NCI-H1694 treated with DMSO at 0.1 percent for 48 hours (cell line): ENCODE data around the gene HMCN1.
A peak's percentile ranks its signal among the peaks of the same experiment; 100 is the strongest.

Source experiments
- DNase-seq: peaks from one replicate; lab custom pipeline; 2025; lab: John Stamatoyannopoulos, UW

Gene HMCN1

DNA sequence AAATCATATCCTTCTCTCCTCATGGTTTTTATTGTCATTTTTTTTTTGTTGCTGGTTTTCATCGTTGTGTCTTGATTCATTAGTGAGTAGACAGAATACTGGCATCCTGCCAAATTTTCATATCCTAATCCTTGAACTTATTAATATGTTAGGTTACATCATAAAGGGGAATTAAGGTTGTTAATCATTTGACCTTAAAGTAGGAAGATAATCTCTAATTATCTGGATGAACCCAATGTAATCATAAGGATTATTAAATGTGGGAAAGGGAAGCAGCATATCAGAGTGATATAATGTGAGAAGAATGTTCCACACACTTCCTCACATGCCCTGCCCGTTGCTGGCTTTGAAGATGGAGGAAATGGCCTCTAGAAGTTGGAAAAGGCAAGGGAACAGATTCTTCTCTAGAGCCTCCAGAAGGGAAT lies 299.7 kb downstream of the HMCN1 start:
- no peak for DNase-seq

DNA sequence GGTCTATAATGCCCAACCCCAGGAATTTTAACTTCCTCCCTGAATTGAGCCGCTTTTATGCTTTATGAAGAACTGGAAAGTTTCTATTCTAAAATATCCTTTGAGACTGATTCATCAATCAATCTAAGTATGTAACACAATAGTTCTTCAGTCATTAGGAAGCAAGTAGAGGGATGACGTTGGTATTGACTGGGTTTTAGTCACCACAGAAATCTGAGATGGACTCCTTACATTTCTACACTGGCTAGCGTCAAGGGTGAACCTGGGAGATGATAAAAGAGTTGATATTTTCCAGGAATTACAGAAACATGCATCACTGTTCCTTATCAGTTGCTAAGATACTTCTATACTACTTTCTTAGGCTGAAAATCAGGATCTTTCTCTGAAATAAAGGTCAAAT lies 308.0 kb downstream of the HMCN1 start:
- no peak for DNase-seq

DNA sequence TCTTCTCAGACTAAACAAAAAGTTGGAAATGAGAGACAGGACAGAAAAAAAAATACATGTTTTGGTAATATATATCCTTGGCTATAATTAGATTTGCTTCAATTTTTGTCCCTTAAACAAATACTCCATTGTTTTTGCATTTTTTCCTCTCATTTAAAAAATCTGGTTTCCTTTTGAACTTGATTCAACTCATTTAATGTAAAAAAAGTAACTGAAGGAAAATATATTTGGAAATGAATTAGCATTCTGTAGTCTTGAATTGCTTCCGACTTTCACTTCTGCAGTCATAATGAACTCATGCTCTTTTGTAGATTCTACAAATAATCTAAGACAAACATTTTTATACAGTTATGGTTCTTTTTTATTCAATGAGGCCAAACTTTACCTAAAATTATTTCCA lies 309.1 kb downstream of the HMCN1 start:
- DNase-seq, result no peak

DNA sequence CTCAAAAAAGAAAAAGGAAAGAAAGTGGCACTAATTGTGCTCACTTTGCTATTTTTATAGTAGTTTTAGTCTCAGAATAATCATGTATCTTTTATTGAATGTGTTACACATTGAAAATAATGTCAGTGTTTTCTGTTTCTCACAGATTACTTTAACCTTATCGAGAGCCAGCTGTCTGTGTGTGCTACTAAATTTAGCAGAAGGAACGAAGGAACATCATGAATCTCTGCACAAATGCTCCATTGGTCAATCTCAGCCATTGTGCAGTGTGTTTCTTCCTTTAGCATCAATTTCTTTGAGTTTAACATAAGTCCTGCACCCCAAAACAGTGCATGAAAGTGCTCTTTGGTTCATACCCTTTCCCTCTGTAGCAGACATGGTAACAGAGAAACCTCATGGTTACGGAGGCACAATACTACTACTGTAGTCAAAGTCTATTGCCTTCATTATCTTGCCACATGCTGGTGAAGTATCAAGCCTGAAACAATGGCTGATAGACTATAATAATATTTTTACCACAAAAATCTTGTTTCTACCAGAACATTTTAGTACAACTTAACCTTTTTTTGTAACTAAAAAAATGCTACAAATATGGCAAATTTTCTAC lies 310.0 kb downstream of the HMCN1 start:
- no peak for DNase-seq

DNA sequence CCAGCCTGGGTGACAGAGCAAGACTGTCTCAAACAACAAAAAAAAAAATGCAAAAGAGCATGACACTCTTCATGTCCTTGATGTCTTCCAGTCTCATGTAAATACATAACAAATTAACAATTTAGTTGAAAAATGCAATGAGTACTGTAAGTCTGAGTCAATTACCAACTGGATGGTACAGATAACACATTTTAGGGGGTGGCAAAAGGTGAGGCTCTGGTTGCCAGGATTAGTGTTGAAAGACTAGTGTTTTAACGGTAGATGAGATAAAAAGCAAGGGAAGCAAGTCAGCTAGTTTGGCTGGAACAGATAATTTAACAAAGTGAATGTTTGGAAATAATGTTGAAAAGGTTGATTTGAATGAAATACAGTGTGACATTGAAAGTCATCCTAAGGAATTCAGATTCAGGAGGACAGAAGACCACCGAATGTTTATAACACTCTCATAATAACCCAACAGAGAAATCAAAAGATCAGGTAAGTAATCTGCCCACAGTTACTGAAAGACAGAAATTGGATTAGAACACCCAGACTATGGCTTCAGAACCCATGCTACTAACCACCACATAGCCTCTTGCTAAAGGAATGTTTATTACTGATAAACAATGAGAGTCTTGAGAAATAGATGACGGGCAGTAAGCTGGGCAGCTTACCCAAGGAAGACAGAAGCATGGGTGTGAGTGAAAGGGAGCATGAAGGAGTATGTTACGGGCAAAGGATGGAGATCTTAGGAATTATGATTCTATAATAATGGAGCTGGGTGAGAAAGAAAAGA lies 312.4 kb downstream of the HMCN1 start:
- no peak for DNase-seq

DNA sequence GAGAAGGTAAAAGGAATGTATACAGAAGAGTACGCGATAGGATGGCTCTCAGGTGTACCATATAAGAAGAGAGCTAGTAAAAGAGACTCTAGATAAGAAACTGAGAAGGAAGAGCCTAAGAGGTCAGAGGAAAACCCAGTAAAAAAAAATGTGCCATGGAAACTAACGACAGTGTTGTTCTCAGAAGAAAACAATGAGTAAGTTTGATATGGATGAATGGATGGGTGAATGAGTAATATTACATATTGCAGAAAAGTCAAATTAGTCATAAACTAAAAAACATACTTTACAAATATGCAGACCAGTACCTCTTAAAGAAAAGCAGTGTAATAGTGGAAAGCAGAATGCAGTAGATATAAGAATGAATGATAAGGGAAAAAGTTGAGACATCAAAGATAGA lies 316.2 kb downstream of the HMCN1 start:
- DNase-seq, result no peak

DNA sequence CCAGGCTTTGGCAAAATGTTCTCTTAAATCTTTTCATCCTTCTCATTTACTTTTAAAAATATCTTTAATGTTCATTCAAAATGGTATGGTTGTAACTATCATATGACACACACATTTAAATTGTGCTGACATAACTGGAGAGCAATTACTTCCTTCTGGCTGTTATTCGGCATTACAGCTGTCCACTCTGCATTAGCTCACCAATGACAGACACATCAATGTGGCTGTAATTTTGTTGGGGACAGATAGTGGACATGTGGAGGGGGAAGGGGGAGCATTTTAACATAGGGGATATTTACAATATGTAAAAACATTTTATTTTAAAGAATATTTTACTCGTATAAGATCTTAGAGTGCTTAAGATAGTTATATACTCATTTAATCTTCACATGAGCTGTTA lies 319.8 kb downstream of the HMCN1 start:
- DNase-seq, result no peak

DNA sequence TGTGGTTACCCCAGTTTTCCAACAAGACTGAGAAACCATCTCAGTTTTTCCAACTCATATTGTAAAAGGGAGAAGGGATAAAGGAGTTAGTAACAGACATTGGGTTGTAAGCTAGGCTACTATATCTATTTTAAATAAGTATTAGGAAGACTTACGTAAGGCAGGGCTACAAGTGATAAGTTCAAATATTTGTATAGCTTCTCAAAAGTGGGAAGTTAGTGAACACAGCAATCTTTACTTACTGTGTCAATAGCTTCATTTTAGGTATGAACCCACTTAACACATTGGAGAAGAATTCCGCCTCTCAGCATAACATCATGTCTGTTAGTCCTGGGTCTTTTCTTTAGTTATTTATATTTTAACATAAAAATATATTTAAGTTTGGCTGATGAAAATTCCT lies 320.7 kb downstream of the HMCN1 start:
- DNase-seq, result no peak

DNA sequence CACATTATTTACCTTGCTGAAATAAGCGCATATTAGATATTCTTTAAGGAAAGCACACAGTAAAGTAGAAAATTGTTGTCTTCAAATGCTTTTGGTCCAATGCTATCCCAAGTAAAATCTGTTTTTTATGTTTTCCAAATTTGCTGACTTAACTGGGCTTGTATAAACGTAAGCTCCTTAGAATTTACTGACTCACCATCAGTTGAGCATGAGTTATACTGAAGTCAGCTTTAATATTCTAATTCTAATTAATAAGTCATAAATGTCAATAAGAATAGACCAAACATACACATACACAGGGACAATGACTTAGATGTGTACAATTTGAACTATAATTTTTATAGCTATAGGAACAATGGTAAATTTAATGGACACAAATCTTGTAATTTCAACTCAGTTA lies 321.7 kb downstream of the HMCN1 start:
- no peak for DNase-seq

DNA sequence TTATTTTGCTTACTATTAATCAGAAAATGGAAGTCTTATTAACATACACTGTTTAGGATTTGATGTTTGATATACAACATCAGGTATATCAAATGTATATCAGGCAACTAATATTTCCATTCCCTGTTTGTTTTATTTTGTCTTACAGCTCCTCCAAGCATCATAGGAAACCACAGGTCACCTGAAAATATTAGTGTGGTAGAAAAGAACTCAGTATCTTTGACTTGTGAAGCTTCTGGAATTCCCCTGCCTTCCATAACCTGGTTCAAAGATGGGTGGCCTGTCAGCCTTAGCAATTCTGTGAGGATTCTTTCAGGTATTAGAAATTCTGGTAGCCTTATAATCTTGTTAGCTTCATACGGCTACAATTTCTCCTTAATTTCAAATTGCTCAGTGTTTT lies 322.9 kb downstream of the HMCN1 start:
- no peak for DNase-seq

DNA sequence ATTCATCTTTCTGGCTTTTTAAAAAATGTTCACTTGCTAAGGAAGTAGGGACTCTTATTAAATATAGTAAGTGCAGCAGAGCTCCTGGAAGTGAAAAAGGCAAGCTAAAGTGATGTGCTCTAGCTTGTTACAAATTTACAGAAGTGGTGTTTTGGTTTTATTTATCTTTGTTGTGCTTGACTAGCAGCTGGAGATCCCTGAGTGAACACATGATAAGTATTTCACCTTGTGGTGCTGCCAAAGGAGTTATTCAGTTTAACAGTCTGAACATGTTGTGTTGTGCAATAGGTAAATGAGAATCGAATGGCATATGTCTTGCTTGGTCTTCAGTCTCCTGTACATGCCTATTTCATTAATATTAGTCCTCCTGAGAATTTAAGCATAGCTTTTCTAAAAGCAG lies 325.1 kb downstream of the HMCN1 start:
- peak; percentile 84 for DNase-seq

DNA sequence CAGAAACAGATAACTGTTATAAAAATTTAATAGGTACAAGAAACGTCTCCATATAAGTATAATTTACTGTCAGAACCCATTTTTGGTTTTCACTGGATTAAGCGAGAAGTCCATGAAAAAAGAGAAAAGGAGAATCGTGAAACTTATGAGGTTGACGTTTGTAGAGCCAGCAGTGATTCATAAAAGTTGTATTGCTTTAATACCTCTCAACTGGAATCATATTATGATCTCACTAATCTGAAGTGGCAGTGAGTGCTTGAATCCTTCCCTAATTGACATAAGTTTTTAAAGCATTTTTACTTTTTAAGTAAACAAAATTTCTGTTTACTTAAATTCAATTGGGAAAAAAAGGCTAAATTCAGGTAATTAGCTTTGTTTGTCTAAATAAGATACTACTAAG lies 325.6 kb downstream of the HMCN1 start:
- DNase-seq, result no peak

DNA sequence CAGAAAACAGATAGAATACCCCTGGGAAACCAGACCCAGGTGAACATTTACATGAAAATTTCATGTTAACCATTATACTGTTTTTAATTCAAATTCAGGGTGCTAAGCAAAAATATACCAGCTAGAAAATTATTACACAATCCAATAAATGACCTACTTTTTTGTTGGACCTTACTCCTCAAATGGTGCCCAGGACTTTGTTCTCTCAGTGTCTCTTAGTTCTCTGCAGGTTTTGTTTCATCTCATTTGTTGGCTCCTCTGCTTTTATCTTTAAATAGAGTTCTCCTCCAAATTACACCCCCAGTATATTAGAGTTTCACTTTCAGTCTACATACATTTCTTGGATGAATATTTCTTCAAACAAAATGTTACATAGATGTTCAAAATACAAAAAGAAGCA lies 326.0 kb downstream of the HMCN1 start:
- DNase-seq, result no peak

DNA sequence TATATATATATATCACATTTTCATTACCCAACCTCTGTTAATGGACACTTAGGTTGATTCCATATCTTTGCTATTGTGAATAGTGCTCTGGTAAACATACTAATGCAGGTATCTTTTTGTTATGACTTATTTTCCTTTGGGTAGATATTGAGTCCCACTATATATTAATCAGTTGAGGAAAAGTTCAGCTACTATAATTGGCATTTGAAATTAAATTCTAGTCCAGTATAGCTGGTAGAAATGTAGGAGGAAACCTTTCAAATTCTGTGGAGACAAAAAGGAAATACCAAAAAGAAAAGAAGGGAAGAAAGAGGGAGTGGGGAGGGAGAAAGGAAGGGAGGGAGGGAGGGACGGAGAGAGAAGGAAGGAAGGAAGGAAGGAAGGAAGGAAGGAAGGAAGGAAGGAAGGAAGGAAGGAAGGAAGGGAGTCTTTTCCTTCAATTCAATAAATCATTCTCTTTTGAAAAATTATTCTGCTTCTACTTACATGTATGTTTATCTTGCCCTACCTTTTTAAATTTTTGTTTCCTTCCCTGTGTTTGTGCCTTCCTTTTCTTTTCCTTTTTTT lies 329.0 kb downstream of the HMCN1 start:
- DNase-seq, result no peak

DNA sequence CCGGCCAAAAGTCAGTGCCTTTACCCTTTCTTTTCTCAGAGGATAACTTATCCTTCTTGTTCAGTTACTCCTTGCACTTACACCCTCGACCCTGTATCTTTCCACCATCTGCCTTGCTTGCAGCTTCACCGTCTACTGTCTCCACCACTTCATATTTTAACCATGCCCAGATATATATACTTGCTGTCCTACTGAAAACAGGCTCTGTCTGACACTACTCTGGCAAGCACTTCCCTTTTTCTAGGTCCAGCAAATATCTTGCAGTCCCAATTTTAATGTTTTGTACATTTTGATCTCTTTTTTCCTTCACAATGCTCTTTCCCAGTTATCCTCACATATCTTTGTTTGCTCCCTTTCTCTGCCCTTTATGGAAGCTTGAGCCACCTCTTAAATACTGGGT lies 332.2 kb downstream of the HMCN1 start:
- no peak for DNase-seq

DNA sequence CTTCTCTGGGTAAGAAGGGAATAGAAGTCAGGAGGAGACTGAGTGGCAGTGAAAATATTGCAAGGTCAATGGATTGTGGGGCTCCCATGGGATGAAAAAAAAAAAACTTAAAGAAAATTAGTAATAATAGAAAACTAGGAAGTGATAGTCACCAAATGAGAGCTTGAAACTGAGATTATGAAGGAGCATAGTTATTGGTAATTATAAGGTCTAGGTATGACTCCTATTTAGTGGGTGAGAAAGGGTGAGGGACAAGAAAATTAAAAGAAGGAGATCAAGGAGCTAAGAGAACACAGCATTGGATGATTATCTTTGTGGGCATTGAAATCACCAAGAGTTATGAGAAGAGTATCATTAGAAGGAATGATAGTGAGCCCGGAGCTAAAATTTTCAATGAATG lies 339.5 kb downstream of the HMCN1 start:
- DNase-seq, result no peak

DNA sequence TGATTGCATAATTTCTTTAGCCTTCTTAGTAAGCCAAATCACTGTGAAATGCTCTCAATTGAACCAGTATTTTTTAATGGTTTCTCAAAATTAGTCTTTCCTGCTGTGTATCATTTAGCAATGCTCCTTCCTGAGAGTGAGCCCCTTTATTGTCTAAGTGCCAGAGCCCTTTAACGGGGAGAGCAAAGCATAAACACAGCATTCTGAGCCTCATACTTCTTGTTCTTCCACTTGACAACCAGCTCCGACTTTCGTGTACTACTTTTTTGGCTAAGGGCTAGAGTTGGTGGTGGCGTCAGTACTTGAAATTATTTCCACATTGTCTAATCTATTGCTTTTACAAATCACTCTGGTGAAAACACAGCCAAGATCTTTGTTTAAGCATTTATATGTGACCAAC lies 341.8 kb downstream of the HMCN1 start:
- DNase-seq, result no peak

DNA sequence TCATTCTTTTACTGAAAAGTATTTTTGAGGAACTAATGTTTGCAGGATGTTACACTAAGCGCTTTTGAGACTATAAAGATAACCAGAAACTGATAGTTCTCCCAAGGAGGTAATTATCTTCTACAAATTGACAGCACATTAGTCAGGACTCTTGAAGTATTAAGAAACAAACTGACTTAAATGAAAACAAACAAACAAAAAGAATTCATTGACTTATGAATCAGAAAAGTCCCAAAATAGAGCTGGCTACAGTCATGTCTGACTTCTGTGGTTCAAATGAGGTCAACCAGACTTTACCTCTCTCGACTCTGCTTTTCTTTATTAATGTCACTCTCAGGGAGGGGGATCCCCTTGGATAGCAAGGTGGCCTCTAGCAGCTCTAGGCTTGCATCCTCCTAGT lies 344.1 kb downstream of the HMCN1 start:
- DNase-seq, result no peak

DNA sequence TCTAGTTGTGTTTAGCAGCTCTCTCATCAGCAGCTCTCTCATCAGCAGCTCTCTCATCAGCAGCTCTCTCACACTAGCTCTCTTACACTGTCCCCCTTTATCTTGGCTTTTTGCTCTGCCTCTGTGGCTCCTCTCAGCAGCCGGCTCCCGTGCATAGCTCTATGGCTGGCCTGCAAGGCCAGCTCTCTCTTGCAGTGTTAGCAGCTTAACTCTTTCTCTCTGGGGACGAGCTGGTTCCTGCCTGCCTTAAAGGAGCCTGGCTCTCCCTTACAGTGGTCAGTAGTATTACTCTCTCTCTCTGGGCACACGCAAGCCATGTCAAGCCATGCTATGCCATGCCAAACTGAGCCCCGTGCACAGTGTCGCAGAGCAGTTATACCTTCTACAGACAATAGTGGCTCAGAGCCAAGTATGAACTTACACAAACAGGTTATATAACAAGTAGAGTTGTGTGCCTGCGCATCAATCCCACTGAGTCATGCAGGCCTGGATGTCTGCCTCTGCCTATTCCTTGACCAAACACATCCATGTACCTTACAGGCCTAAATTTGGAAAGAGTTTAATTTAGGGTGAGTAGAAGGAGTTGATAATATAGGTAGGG lies 345.0 kb downstream of the HMCN1 start:
- no peak for DNase-seq

DNA sequence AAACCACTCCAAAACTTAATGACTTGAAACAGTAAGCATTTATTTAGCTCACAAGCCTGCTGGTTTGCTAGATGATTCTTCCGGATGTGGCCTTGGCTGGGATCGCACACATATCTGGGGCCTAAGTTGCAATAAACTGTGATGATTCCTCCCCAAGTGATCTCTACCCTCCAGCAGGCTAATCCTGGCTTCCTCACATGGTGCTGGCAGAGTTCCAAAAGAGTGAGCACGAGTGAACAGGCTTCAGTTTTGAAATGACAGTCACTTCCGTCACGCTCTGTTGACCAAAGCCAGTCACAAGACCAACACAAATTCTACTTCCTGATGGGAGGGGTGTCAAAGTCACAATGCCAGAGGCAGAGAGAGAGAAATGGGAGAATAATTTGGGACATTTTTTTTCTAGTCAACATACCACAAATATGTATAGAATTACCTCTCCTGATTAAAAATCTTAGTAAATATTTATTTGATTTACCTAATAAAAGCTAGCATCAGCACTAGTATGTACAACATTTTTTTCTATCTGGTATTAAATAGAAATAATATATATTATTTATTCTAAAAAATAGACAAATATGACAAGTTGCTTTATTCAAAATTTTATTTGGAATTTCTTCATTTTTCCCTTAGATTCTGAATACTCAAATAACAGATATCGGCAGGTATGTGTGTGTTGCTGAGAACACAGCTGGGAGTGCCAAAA lies 348.2 kb downstream of the HMCN1 start:
- peak; percentile 98 for DNase-seq

DNA sequence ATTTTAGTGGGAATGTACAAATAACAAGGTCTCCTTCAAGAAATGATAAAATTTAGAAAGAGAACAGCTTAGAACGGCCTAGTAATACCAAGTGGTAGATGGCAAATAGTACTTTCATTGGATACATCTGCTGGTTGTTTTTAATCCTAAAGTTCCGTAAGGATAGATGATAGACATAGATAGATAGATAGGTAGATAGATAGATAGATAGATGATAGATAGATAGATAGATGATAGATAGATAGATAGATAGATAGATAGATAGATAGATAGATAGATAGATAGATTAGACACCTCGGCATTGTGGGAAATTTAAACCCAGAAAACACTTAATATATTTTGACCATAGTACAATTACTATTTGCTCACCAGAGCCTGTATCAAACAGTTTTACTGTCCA lies 352.4 kb downstream of the HMCN1 start:
- no peak for DNase-seq

DNA sequence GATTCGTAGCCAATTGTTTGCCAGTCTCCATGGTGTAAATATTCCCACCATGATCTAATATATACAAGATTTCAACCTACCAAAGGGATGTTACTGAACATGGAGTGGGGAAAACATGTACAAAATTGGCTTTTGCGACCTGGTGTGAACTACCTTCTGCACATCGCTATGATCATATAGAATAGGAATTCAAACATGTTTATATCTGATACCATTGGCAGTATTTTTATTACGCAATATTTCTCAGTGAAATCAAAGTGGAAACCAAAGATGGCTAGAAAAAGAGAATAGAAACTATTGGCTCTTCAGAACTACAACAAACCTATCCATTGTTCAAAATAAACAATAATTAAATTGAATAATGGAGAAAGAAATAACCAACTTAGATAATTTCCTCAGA lies 355.7 kb downstream of the HMCN1 start:
- DNase-seq, result no peak
